ENCODE data around the gene CFAP70. TPM values are rescaled to one million over a fixed set of nuclear protein-coding genes. Genes with fewer than 3 reads are reported as not detected.

Gene CFAP70
- total RNA-seq, 1 experiment from 2014 or later, result 0.24 TPM

DNA sequence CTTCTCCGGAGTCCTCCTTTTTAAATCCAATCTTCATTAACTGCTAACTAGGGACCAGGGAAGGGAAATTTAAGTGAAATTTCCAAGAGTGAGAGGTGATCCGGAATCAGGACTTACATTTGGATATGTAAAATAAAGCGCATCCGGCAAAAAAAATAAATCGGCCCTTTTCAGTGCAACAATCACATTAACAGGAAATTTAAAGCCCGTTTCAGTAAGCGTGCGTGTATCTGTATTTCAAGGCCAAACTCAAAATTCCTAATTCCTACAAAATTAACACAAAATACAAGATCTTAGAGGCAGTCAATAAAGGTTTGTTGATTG lies 112.4 kb downstream of the CFAP70 start:
- H3K79me2 ChIP-seq (ENCODE audit: insufficient read depth, low read length), result peaks cover 9% of the 10 kb centered on the region; the same call in 1 of the 2 replicates
- peak overlapping the region; percentile 99 to 100 (median 99) for H3K27ac Mint-ChIP-seq
- H3K56ac ChIP-seq (ENCODE audit: insufficient read length, low read depth, low read length), result no peak overlapping the region
- no peak overlapping the region for H4K8ac ChIP-seq (replicated peaks; ENCODE audit: insufficient read length, low read depth, low read length)
- H3K4me2 ChIP-seq (ENCODE audit: insufficient read depth, insufficient read length, low read length), result peak overlapping the region; percentile 29
- H3K4me3 Mint-ChIP-seq, result peak overlapping the region; percentile 99
- H3K36me3 Mint-ChIP-seq (ENCODE audit: insufficient read depth in 1 of 3, low read depth in 3 of 3), result peaks cover 53 to 78% (median 70%) of the 10 kb centered on the region in 3 experiments
- no peaks in the 10 kb centered on the region for H3K23me2 ChIP-seq (ENCODE audit: insufficient read length, low read depth, low read length, poor library complexity, severe bottlenecking)
- no peaks in the 10 kb centered on the region for H3K27me3 Mint-ChIP-seq (ENCODE audit: low read depth)
- H3K9ac ChIP-seq (ENCODE audit: extremely low read depth, insufficient read length, low read length), result peak overlapping the region; percentile 98
- no peak overlapping the region for H3K23ac ChIP-seq (ENCODE audit: insufficient read length, low read depth, low read length)
- TF ChIP-seq, protein P1, sequence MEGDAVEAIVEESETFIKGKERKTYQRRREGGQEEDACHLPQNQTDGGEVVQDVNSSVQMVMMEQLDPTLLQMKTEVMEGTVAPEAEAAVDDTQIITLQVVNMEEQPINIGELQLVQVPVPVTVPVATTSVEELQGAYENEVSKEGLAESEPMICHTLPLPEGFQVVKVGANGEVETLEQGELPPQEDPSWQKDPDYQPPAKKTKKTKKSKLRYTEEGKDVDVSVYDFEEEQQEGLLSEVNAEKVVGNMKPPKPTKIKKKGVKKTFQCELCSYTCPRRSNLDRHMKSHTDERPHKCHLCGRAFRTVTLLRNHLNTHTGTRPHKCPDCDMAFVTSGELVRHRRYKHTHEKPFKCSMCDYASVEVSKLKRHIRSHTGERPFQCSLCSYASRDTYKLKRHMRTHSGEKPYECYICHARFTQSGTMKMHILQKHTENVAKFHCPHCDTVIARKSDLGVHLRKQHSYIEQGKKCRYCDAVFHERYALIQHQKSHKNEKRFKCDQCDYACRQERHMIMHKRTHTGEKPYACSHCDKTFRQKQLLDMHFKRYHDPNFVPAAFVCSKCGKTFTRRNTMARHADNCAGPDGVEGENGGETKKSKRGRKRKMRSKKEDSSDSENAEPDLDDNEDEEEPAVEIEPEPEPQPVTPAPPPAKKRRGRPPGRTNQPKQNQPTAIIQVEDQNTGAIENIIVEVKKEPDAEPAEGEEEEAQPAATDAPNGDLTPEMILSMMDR (conservative IDR thresholded peaks at IDR 0.05), result no peak
- WGBS (ENCODE audit: extremely low coverage, insufficient read length, low lambda C conversion rate), result no CpG with 5 or more reads among the region's 8 CpGs
- H2BK5ac ChIP-seq (ENCODE audit: insufficient read length, low read length), result no peak overlapping the region
- H3K14ac ChIP-seq (ENCODE audit: insufficient read depth, low read length), result peak overlapping the region; percentile 98; the same call in 1 of the 2 replicates
- peaks cover 30 to 35% of the 10 kb centered on the region in 2 experiments for H3K4me1 Mint-ChIP-seq
- peak overlapping the region; percentile 91 for H3K27ac ChIP-seq (ENCODE audit: insufficient read length, low read depth, low read length)
- no peak overlapping the region for H4K5ac ChIP-seq (ENCODE audit: insufficient read length, low read depth, low read length)
- no peaks in the 10 kb centered on the region; a peak in 1 of 5 replicates for H3K9me3 Mint-ChIP-seq
- no peaks in the 10 kb centered on the region for H3K4me1 ChIP-seq (ENCODE audit: insufficient read depth, low read length)
- no peak overlapping the region for H2BK15ac ChIP-seq (ENCODE audit: low read depth, low read length)
- H4K91ac ChIP-seq (ENCODE audit: insufficient read length, low read depth, low read length), result no peak overlapping the region
- H2AK5ac ChIP-seq (ENCODE audit: insufficient read length, low read length), result no peak overlapping the region
- H3K4ac ChIP-seq (ENCODE audit: low read depth, low read length), result no peak overlapping the region; the same call in 1 of the 2 replicates
- peaks cover 16% of the 10 kb centered on the region for H3K79me1 ChIP-seq (ENCODE audit: insufficient read depth, low read depth, low read length, poor library complexity, severe bottlenecking)
- no peaks in the 10 kb centered on the region for H4K20me1 ChIP-seq (ENCODE audit: control insufficient read depth, insufficient read depth, insufficient read length)
- H3T11ph ChIP-seq (ENCODE audit: low read length), result no peak overlapping the region
- no peak overlapping the region for H3K18ac ChIP-seq (ENCODE audit: insufficient read length, low read depth, low read length)
- H2BK120ac ChIP-seq (ENCODE audit: low read depth, low read length, poor library complexity, severe bottlenecking), result no peak overlapping the region
- DNase-seq, result no peak
- H2BK20ac ChIP-seq (ENCODE audit: low read depth, low read length, poor library complexity, severe bottlenecking), result no peak overlapping the region
- H2AFZ ChIP-seq (ENCODE audit: low read length), result no peak overlapping the region
- H2BK12ac ChIP-seq (ENCODE audit: insufficient read length, low read depth, low read length), result no peak overlapping the region
- no peaks in the 10 kb centered on the region for H3K9me3 ChIP-seq (ENCODE audit: control insufficient read depth, low read depth, low read length)
- no peaks in the 10 kb centered on the region for H3K27me3 ChIP-seq (ENCODE audit: insufficient read depth, low read length)

Measured in H9 (cell line).